ENCODE data around the gene SPRED2.

Gene SPRED2

GRCh38 chr2:65432227-65433190 lies at the start of gene SPRED2:
TSS of gene SPRED2 (minus strand) at chr2:65432599. CDS start at chr2:65431987, 612 bp downstream.
- peak; percentile 27 to 58 for DNase-seq (ENCODE audit: low read depth in 2 of 2)

- no peak for DNase-seq (ENCODE audit: low read depth in 2 of 2)
Measured at GRCh38 chr2:65481961-65482360, 49.6 kb upstream of the SPRED2 start.

- DNase-seq (ENCODE audit: low read depth in 2 of 2): no peak
Measured at GRCh38 chr2:65479524-65479923, 47.1 kb upstream of the SPRED2 start.

- no peak for DNase-seq (ENCODE audit: low read depth in 2 of 2)
Measured at GRCh38 chr2:65478498-65479135, 46.2 kb upstream of the SPRED2 start.

- DNase-seq (ENCODE audit: low read depth in 2 of 2): no peak
Measured at GRCh38 chr2:65477590-65477989, 45.2 kb upstream of the SPRED2 start.

GRCh38 chr2:65476778-65477177 lies 44.4 kb upstream of the SPRED2 start:
- no peak for DNase-seq (ENCODE audit: low read depth in 2 of 2)

- DNase-seq (ENCODE audit: low read depth in 2 of 2): no peak
Measured at GRCh38 chr2:65475000-65475399, 42.6 kb upstream of the SPRED2 start.

GRCh38 chr2:65473045-65473444 lies 40.6 kb upstream of the SPRED2 start:
- DNase-seq (ENCODE audit: low read depth in 2 of 2): no peak

GRCh38 chr2:65471409-65471808 lies 39.0 kb upstream of the SPRED2 start:
- DNase-seq (ENCODE audit: low read depth in 2 of 2): no peak

GRCh38 chr2:65466551-65466950 lies 34.2 kb upstream of the SPRED2 start:
- DNase-seq (ENCODE audit: low read depth in 2 of 2): no peak

- no peak for DNase-seq (ENCODE audit: low read depth in 2 of 2)
Measured at GRCh38 chr2:65465857-65466256, 33.5 kb upstream of the SPRED2 start.

GRCh38 chr2:65465124-65465523 lies 32.7 kb upstream of the SPRED2 start:
- DNase-seq (ENCODE audit: low read depth in 2 of 2): no peak

GRCh38 chr2:65464604-65465003 lies 32.2 kb upstream of the SPRED2 start:
- no peak for DNase-seq (ENCODE audit: low read depth in 2 of 2)

GRCh38 chr2:65458999-65459398 lies 26.6 kb upstream of the SPRED2 start:
- no peak for DNase-seq (ENCODE audit: low read depth in 2 of 2)

GRCh38 chr2:65456886-65457285 lies 24.5 kb upstream of the SPRED2 start:
- DNase-seq (ENCODE audit: low read depth in 2 of 2): no peak

GRCh38 chr2:65456064-65456463 lies 23.7 kb upstream of the SPRED2 start:
- DNase-seq (ENCODE audit: low read depth in 2 of 2): no peak

GRCh38 chr2:65453916-65454315 lies 21.5 kb upstream of the SPRED2 start:
- no peak for DNase-seq (ENCODE audit: low read depth in 2 of 2)

- no peak for DNase-seq (ENCODE audit: low read depth in 2 of 2)
Measured at GRCh38 chr2:65452150-65452895, 19.9 kb upstream of the SPRED2 start.

- DNase-seq (ENCODE audit: low read depth in 2 of 2): no peak
Measured at GRCh38 chr2:65450810-65451209, 18.4 kb upstream of the SPRED2 start.

GRCh38 chr2:65450393-65450792 lies 18.0 kb upstream of the SPRED2 start:
- DNase-seq (ENCODE audit: low read depth in 2 of 2): no peak

GRCh38 chr2:65443509-65444186 lies 11.2 kb upstream of the SPRED2 start:
- no peak for DNase-seq (ENCODE audit: low read depth in 2 of 2)
